ENCODE measurements around the gene CNTNAP1.

The CNTNAP1 gene

DNA sequence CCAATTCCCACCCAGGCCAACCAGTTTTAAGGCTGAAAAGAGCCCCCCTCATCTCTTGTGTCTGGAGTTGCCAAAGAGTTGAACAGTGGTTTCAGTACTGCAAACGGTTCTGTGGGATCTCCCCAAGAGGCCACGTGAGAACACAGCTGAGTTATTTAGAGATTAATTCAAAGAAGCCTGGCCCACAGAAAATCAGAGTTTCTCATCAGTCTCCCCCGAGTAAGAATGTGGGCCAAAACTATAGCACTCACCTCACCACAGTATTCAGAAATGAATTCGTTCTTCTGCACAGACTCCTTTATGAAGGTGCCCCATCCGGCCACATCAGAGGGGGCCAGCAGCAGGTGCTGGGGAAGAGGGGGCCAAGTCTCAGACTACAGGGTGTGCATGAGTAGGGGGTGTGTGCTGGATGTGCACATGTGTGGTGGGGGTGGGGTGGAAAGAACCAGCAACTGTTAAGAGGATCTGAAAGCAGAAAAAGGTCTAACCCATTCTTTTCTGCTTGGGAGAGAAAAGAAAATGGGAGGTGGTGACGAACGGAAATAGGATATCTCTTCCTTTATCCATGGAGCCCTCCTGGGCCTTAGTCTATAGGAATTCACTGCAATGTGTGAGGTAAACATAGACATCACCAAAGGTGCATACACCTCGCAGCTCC, 22.6 kb downstream of the CNTNAP1 start:
- H3K4me3 ChIP-seq (ENCODE audit: low read depth, low read length): no peak overlapping the region
- no peak for DNase-seq (ENCODE audit: low read depth, low spot score)
- ChIA-PET POLR2A (no interaction called here), CTCF (interaction anchor here (1.0 to 2.3 kb wide), 3 partner anchors 58 to 138 kb away, joined by 3 to 6 read pairs (median 3); no protein-coding TSS in a partner anchor)
- TF ChIP-seq, protein P1, sequence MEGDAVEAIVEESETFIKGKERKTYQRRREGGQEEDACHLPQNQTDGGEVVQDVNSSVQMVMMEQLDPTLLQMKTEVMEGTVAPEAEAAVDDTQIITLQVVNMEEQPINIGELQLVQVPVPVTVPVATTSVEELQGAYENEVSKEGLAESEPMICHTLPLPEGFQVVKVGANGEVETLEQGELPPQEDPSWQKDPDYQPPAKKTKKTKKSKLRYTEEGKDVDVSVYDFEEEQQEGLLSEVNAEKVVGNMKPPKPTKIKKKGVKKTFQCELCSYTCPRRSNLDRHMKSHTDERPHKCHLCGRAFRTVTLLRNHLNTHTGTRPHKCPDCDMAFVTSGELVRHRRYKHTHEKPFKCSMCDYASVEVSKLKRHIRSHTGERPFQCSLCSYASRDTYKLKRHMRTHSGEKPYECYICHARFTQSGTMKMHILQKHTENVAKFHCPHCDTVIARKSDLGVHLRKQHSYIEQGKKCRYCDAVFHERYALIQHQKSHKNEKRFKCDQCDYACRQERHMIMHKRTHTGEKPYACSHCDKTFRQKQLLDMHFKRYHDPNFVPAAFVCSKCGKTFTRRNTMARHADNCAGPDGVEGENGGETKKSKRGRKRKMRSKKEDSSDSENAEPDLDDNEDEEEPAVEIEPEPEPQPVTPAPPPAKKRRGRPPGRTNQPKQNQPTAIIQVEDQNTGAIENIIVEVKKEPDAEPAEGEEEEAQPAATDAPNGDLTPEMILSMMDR (IDR thresholded peaks at IDR 0.05; ENCODE audit: insufficient read depth, low read length, missing control alignments): no peak

DNA sequence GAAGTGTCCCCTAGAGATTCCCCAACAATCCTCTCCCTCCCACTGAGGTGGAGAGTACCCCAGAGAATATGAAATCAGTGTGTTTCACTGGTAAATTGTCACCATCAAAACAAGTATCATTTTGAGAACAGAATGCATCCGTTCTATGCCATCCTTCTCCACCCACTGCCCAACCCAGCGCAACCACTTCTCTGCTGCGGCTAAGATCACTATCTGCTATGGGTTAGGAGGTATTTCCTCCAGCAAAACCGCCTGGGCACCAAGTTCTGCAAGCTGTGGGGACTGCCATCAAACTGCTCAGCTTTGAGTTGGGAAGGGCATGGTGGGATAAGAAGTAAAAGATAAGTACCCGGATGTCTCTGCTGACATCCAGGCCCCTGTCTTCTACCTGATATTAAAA, 24.4 kb downstream of the CNTNAP1 start:
- ChIA-PET POLR2A (no interaction called here), CTCF (interaction anchor here (1.3 to 1.5 kb wide), 5 partner anchors 11 to 129 kb away, joined by 3 read pairs; partner anchors contain the start of gene PSMC3IP)
- TF ChIP-seq, protein P1 (IDR thresholded peaks at IDR 0.05; ENCODE audit: insufficient read depth, low read length, missing control alignments): no peak
- DNase-seq (ENCODE audit: low read depth, low spot score): no peak
- H3K4me3 ChIP-seq (ENCODE audit: low read depth, low read length): no peak overlapping the region

DNA sequence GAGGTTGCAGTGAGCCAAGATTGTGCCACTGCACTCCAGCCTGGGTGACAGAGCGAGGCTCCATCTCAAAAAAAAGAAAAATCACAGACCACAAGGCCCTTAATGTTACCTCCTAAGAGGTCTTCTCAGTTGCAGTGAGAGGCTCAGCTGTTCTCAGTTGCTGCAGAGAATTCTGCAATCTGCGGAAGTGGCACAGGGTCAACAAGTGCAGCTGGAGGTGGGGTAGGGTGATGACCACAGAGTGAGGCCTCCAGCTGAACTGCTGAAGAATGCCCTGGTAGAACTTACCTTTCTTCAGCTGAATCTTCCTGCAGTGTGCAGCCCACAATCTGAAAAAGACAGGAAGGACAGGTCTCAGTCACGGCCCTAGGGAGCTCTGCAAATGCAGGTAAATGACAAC, 26.3 kb downstream of the CNTNAP1 start:
- TF ChIP-seq, protein P1 (IDR thresholded peaks at IDR 0.05; ENCODE audit: insufficient read depth, low read length, missing control alignments): no peak
- DNase-seq (ENCODE audit: low read depth, low spot score): no peak
- H3K4me3 ChIP-seq (ENCODE audit: low read depth, low read length): no peak overlapping the region
- CTCF ChIA-PET: interaction anchor here (0.9 to 3.0 kb wide), 5 partner anchors 11 to 220 kb away, joined by 3 to 19 read pairs (median 4); partner anchors contain the start of gene BECN1
- POLR2A ChIA-PET: no interaction called here

DNA sequence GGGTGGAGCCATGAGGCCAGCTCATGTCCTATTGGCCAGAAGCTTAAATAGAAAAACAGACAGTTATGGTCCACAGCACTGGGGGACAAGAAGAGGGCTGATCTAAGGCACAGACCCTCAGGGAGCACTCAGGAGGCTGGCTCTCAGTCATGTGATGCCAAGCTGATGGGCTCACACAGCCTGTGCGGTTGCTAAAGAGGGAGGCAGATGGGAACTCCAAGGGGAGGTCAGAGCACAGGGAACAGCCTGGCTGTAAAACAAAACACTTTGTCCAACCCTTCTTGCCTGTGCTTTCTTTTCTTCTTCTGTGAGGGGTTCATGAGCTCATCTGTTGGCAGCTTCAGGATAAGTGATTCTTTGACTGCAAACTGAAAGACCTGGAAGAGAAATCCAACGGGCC, 27.2 kb downstream of the CNTNAP1 start:
- POLR2A ChIA-PET: no interaction called here
- CTCF ChIA-PET: interaction anchor here (0.8 to 3.0 kb wide), 9 partner anchors 10 to 219 kb away, joined by 3 to 19 read pairs (median 3); partner anchors contain the start of gene BECN1
- TF ChIP-seq, protein P1 (IDR thresholded peaks at IDR 0.05; ENCODE audit: insufficient read depth, low read length, missing control alignments): no peak
- H3K4me3 ChIP-seq (ENCODE audit: low read depth, low read length): no peak overlapping the region
- no peak for DNase-seq (ENCODE audit: low read depth, low spot score)

DNA sequence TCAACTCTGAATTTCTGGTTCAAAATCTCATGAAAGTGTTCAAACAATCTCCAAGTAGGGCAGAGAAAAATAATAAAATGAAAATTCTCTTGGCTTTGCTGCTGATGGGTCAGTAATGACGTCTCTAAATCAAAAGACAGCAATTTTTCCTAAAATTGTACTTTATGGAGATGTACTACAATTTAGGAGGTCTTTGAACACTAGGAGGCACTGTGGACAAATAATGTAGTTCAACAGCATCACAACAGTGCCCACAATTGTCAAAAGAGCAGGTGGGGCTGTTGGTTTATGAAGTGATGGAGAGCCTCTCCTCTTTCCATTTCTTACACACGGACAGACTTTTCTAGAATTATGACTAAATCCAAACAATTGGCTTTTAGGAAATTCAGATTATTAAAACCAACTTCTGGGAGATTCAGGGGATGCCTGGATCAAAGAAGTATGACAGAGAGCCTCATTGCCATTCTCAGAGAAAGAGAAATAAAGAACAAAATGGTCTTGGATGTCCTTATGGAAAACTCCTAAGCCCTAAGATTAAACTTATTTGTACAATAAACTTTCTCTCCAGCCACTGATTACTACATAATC, 38.8 kb downstream of the CNTNAP1 start:
- no peak for DNase-seq (ENCODE audit: low read depth, low spot score)
- TF ChIP-seq, protein P1 (IDR thresholded peaks at IDR 0.05; ENCODE audit: insufficient read depth, low read length, missing control alignments): peak; percentile 57
- ChIA-PET CTCF (interaction anchor here (0.8 to 4.1 kb wide), 9 partner anchors 9 to 208 kb away, joined by 3 to 32 read pairs (median 6); partner anchors contain the start of genes BECN1 and RAMP2), POLR2A (interaction anchor here (0.7 kb wide), 1 partner anchor 8 kb away, joined by 4 read pairs; no protein-coding TSS in a partner anchor)
- no peak overlapping the region for H3K4me3 ChIP-seq (ENCODE audit: low read depth, low read length)

DNA sequence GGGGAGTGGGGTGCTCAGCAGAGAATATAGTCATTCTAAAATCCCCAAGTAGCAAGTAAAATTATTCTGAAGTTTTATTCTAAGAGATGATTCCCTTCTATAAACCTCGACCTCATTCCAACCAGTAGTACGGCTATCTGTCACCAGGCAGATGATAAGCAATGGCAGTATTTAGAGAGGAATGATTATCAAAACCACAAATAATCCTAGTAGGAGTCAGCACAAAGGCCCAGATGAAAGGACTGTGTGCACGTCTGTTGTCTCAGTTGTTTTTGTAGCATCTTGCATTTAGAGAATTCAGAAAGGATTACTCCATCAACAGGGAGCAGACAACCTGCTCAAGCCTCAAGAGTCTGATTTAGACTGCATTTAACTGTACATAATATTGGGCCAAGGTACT, 41.3 kb downstream of the CNTNAP1 start:
- H3K4me3 ChIP-seq (ENCODE audit: low read depth, low read length): no peak overlapping the region
- ChIA-PET POLR2A (no interaction called here), CTCF (interaction anchor here (1.9 kb wide), 1 partner anchor 10 kb away, joined by 6 read pairs; no protein-coding TSS in a partner anchor)
- TF ChIP-seq, protein P1 (IDR thresholded peaks at IDR 0.05; ENCODE audit: insufficient read depth, low read length, missing control alignments): no peak
- DNase-seq (ENCODE audit: low read depth, low spot score): no peak
